Measurements from ENCODE around the gene PBXIP1.
"Not testable (repeated sequence)": the region's sequence is repeated elsewhere in the genome, so short reads cannot be mapped to it uniquely, and the experiment has no call there.

The PBXIP1 gene

GRCh38 chr1:154994591-154994990 lies 38.7 kb upstream of the PBXIP1 start:
- DNase-seq (ENCODE audit: low read depth in 4 of 4, low spot score in 1 of 4), result no peak

- DNase-seq (ENCODE audit: low read depth in 4 of 4, low spot score in 1 of 4), result no peak
Observed at GRCh38 chr1:154994269-154994587, 38.3 kb upstream of the PBXIP1 start.

GRCh38 chr1:154993572-154994268 lies 37.8 kb upstream of the PBXIP1 start, which contains the start of gene LENEP:
TSS of gene LENEP (plus strand) at chr1:154993586. CDS start at chr1:154993608, 22 bp downstream.
- DNase-seq (ENCODE audit: low read depth in 4 of 4, low spot score in 1 of 4), result no peak

- no peak for DNase-seq (ENCODE audit: low read depth in 4 of 4, low spot score in 1 of 4)
Observed at GRCh38 chr1:154992721-154993571, 37.0 kb upstream of the PBXIP1 start.

- DNase-seq (ENCODE audit: low read depth in 4 of 4, low spot score in 1 of 4), result no peak
Observed at GRCh38 chr1:154990276-154990675, 34.4 kb upstream of the PBXIP1 start.

- no peak for DNase-seq (ENCODE audit: low read depth in 4 of 4, low spot score in 1 of 4)
Observed at GRCh38 chr1:154989195-154989860, 33.4 kb upstream of the PBXIP1 start.

GRCh38 chr1:154988058-154988954 lies 32.4 kb upstream of the PBXIP1 start:
- DNase-seq (ENCODE audit: low read depth in 4 of 4, low spot score in 1 of 4), result no peak

- no peak for DNase-seq (ENCODE audit: low read depth in 4 of 4, low spot score in 1 of 4)
Observed at GRCh38 chr1:154987326-154987725, 31.4 kb upstream of the PBXIP1 start.

GRCh38 chr1:154986736-154987135 lies 30.8 kb upstream of the PBXIP1 start:
- not testable (repeated sequence) for DNase-seq (ENCODE audit: low read depth in 4 of 4, low spot score in 1 of 4)

- no peak for DNase-seq (ENCODE audit: low read depth in 4 of 4, low spot score in 1 of 4)
Observed at GRCh38 chr1:154983776-154984466, 28.0 kb upstream of the PBXIP1 start.

GRCh38 chr1:154982897-154983648 lies 27.2 kb upstream of the PBXIP1 start, which contains the start of gene FLAD1:
TSS of gene FLAD1 (plus strand) at chr1:154983344. CDS start at chr1:154983695, 351 bp downstream.
- peak; percentile 86 to 96 (median 94) for DNase-seq (ENCODE audit: low read depth in 4 of 4, low spot score in 1 of 4)

- DNase-seq (ENCODE audit: low read depth in 4 of 4, low spot score in 1 of 4), result no peak
Observed at GRCh38 chr1:154982341-154982740, 26.4 kb upstream of the PBXIP1 start.

- DNase-seq (ENCODE audit: low read depth in 4 of 4, low spot score in 1 of 4), result no peak
Observed at GRCh38 chr1:154978360-154978759, 22.5 kb upstream of the PBXIP1 start.

- not testable (repeated sequence) for DNase-seq (ENCODE audit: low read depth in 4 of 4, low spot score in 1 of 4)
Observed at GRCh38 chr1:154977762-154978161, 21.9 kb upstream of the PBXIP1 start.

GRCh38 chr1:154975409-154976059 lies 19.6 kb upstream of the PBXIP1 start:
- DNase-seq (ENCODE audit: low read depth in 4 of 4, low spot score in 1 of 4), result peak in 2 of 4 experiments; percentile 28 to 58

- DNase-seq (ENCODE audit: low read depth in 4 of 4, low spot score in 1 of 4), result peak; percentile 86 to 91 (median 90)
Observed at GRCh38 chr1:154974808-154975408, 19.0 kb upstream of the PBXIP1 start.

GRCh38 chr1:154974102-154974807 lies 18.4 kb upstream of the PBXIP1 start, which contains the start of gene CKS1B:
TSS of gene CKS1B (plus strand) at chr1:154974681. CDS start at chr1:154974746, 65 bp downstream.
- DNase-seq (ENCODE audit: low read depth in 4 of 4, low spot score in 1 of 4), result peak; percentile 78 to 94 (median 91)

Measured in stimulated activated CD4-positive, alpha-beta T cell treated with anti-CD3 and anti-CD28 coated beads, Interleukin-1b, Interleukin-23, amount 100 ng/mL, for 24 hours (primary cell).